Suppressor macrophage (primary cell): ENCODE data around the gene MYO1B.

Experiments
- DNase-seq, 4 experiments: peaks; one replicate each; pipeline ENCODE4 v3.0.0-alpha.2; 2020 to 2022

MYO1B gene

GRCh38 chr2:191263050-191263449, 17.8 kb downstream of the MYO1B start:
- DNase-seq: no peak

GRCh38 chr2:191264647-191265081, 19.5 kb downstream of the MYO1B start:
- DNase-seq: no peak

GRCh38 chr2:191265311-191266170, 20.3 kb downstream of the MYO1B start:
- DNase-seq: no peak

- no peak for DNase-seq
Measured at GRCh38 chr2:191266201-191266600, 21.0 kb downstream of the MYO1B start.

GRCh38 chr2:191268596-191268995, 23.4 kb downstream of the MYO1B start:
- DNase-seq: no peak

GRCh38 chr2:191270306-191271161, 25.3 kb downstream of the MYO1B start:
- no peak for DNase-seq

GRCh38 chr2:191272064-191272463, 26.9 kb downstream of the MYO1B start:
- DNase-seq: no peak

GRCh38 chr2:191274413-191274815, 29.2 kb downstream of the MYO1B start:
- peak in 2 of 4 experiments; percentile 16 for DNase-seq

- DNase-seq: no peak
Measured at GRCh38 chr2:191276792-191277465, 31.7 kb downstream of the MYO1B start.

- DNase-seq: no peak
Measured at GRCh38 chr2:191280290-191280689, 35.1 kb downstream of the MYO1B start.

GRCh38 chr2:191280834-191281756, 35.9 kb downstream of the MYO1B start:
- DNase-seq: no peak

GRCh38 chr2:191285252-191285651, 40.0 kb downstream of the MYO1B start:
- DNase-seq: no peak

- no peak for DNase-seq
Measured at GRCh38 chr2:191287820-191288219, 42.6 kb downstream of the MYO1B start.

GRCh38 chr2:191289049-191289448, 43.8 kb downstream of the MYO1B start:
- DNase-seq: no peak

- no peak for DNase-seq
Measured at GRCh38 chr2:191291471-191291870, 46.3 kb downstream of the MYO1B start.

GRCh38 chr2:191292869-191293268, 47.7 kb downstream of the MYO1B start:
- no peak for DNase-seq

GRCh38 chr2:191295088-191295487, 49.9 kb downstream of the MYO1B start:
- no peak for DNase-seq

GRCh38 chr2:191296083-191297006, 51.1 kb downstream of the MYO1B start:
- DNase-seq: no peak

- DNase-seq: no peak
Measured at GRCh38 chr2:191297033-191297432, 51.8 kb downstream of the MYO1B start.

- DNase-seq: no peak
Measured at GRCh38 chr2:191298306-191298705, 53.1 kb downstream of the MYO1B start.

- DNase-seq: peak in 1 of 4 experiments; percentile 14
Measured at GRCh38 chr2:191299010-191299409, 53.8 kb downstream of the MYO1B start.
